OCI-LY3 (cell line): ENCODE results near the gene IL1RL2.

Experiments
- H2AFZ ChIP-seq: fragments of 200-600, 300-600 bp; shearing (Covaris generic); 2 replicates; pipeline ENCODE4 v1.6.0; 2014; ENCODE audit warnings: antibody characterized with exemption, low read depth, low read length
- H3K27ac ChIP-seq: fragments of 200-600, 300-600 bp; sonication (generic); 2 replicates; pipeline ENCODE4 v1.5.1; 2014; ENCODE audit warnings: mild to moderate bottlenecking, low read length, moderate library complexity, mixed read lengths
- H3K27me3 ChIP-seq: fragments of 200-600, 300-600 bp; sonication (generic); 2 replicates; pipeline ENCODE4 v1.6.1; 2014; ENCODE audit warnings: low read depth, low read length, mixed read lengths
- H3K36me3 ChIP-seq: fragments of 200-600, 300-600 bp; sonication (generic); replicated peaks from 2 replicates; pipeline ENCODE3; 2014; ENCODE audit warnings: low read depth, low read length, mixed read lengths
- H3K4me1 ChIP-seq: fragments of 300-600, 200-600 bp; sonication (generic); 2 replicates; pipeline ENCODE4 v1.6.1; 2014; ENCODE audit warnings: low read length, mixed read lengths
- H3K4me2 ChIP-seq: fragments of 200-600, 300-600 bp; sonication (generic); 2 replicates; pipeline ENCODE4 v1.6.1; 2014; ENCODE audit warnings: low read length, mixed read lengths
- H3K4me3 ChIP-seq: fragments of 300-600, 200-600 bp; sonication (generic); 2 replicates; pipeline ENCODE4 v1.5.1; 2014; ENCODE audit warnings: antibody characterized with exemption, mild to moderate bottlenecking, low read length, moderate library complexity
- H3K79me2 ChIP-seq: fragments of 300-600, 200-600 bp; shearing (Covaris generic); 2 replicates; pipeline ENCODE4 v1.6.1; 2014; ENCODE audit warnings: mild to moderate bottlenecking, low read length, mixed read lengths
- H3K9ac ChIP-seq: fragments of 300-600, 200-600 bp; shearing (Covaris generic); 2 replicates; pipeline ENCODE4 v1.6.0; 2014; ENCODE audit warnings: mild to moderate bottlenecking, low read length, moderate library complexity
- H3K9me3 ChIP-seq: fragments of 200-600, 300-600 bp; shearing (Covaris generic); 2 replicates; pipeline ENCODE4 v1.6.1; 2014; ENCODE audit warnings: low read length, mixed read lengths; ENCODE audit not compliant: insufficient read depth
- H4K20me1 ChIP-seq: fragments of 200-600, 300-600 bp; sonication (generic); 2 replicates; pipeline ENCODE4 v1.6.1; 2016; ENCODE audit warnings: low read length, mixed read lengths; ENCODE audit not compliant: insufficient read depth
- EZH2phosphoT487 ChIP-seq: fragments of 200-600 bp; shearing (Covaris generic); IDR thresholded peaks from 2 replicates; pipeline ENCODE4 v1.6.1; 2018; ENCODE audit warnings: antibody characterized with exemption, mixed run types, low read depth
- TF ChIP-seq, protein P1 (sequence below): fragments of 200-600, 300-600 bp; sonication (generic); IDR thresholded peaks from 2 replicates; pipeline ENCODE4 v1.5.1; 2014; ENCODE audit warnings: antibody characterized with exemption, low read length, low read depth

Gene IL1RL2

DNA sequence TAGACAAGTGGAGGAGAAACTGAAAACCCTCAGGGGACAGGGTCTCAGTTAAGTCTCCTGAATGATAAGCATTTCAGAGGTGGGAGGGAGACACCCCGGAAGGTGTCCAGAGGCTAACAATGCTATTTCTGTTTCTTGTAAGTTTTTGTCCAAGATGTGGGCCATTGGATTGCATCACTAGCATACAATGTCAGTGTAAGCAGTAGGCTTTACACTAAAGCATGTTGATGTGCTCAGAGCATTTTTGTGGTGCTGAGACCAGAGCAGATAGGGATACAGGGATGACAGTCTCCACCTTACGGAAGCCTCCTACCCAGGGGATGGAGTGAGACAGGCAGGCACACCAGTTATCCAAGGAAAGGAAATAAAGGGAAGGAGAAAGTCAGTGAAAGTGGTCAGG, 46.4 kb upstream of the IL1RL2 start:
- Histone ChIP-seq H3K27ac (no peak overlapping the region), H3K79me2 (no peaks in the 10 kb centered on the region), H3K4me1 (peaks cover 3% of the 10 kb centered on the region; the same call in 1 of the 2 replicates), H3K36me3 (no peaks in the 10 kb centered on the region), H4K20me1 (no peaks in the 10 kb centered on the region), H3K9ac (no peak overlapping the region), H3K27me3 (no peaks in the 10 kb centered on the region), H2AFZ (no peak overlapping the region; the same call in 1 of the 2 replicates), H3K4me3 (no peak overlapping the region), H3K9me3 (peaks cover 4% of the 10 kb centered on the region; the same call in 1 of the 2 replicates), H3K4me2 (no peak overlapping the region)
- TF ChIP-seq, protein P1, sequence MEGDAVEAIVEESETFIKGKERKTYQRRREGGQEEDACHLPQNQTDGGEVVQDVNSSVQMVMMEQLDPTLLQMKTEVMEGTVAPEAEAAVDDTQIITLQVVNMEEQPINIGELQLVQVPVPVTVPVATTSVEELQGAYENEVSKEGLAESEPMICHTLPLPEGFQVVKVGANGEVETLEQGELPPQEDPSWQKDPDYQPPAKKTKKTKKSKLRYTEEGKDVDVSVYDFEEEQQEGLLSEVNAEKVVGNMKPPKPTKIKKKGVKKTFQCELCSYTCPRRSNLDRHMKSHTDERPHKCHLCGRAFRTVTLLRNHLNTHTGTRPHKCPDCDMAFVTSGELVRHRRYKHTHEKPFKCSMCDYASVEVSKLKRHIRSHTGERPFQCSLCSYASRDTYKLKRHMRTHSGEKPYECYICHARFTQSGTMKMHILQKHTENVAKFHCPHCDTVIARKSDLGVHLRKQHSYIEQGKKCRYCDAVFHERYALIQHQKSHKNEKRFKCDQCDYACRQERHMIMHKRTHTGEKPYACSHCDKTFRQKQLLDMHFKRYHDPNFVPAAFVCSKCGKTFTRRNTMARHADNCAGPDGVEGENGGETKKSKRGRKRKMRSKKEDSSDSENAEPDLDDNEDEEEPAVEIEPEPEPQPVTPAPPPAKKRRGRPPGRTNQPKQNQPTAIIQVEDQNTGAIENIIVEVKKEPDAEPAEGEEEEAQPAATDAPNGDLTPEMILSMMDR = no peak
- no peak for TF ChIP-seq EZH2phosphoT487

DNA sequence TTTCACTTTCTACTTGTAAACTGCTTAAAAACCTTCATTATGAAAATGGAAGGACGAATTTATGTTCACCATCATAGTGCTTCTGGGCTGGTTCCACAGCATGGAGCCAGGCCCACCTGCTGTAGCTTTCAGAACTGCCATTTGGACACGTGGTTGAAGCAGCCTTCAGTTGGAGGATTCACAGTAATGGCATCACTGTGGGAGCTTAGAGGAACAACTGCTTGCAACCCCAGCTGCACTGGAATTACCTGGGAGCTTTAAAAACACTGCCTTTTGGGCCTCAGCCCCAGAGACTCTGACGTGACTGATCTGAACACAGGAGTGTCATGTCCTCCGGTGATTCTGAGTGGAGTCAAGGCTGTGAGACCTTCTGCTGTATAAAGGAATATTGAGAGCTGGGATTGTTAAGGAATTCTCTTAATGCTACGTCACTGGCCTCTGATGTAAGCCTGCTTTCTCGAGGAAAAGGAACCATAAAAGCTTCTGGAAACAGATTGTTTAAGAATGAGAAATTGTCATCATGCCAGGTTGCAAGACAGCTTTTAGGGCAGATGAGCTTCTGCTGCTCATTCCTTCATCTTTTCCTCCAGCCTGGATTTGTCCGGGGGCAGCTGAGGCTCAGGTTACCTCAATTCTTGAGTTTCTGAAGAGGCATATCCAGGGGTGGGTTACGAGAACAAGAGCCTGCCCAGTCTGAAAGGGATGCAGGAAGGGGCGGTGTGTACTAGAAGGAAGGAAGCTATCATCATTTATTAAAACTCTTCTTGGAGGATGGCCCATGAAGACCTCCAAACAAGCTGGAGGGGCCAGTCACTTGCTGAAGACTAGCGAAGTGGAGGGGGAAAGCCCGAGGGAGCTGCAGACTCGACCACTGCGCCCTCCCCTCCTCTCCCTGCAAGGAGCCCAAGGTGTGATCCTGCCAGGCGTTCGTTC, 45.5 kb upstream of the IL1RL2 start:
- Histone ChIP-seq H3K4me1 (peaks cover 3% of the 10 kb centered on the region; the same call in 1 of the 2 replicates), H3K4me2 (no peak overlapping the region), H3K4me3 (no peak overlapping the region), H3K9me3 (peaks cover 8% of the 10 kb centered on the region; the same call in 1 of the 2 replicates), H3K36me3 (no peaks in the 10 kb centered on the region), H4K20me1 (no peaks in the 10 kb centered on the region), H2AFZ (no peak overlapping the region; the same call in 1 of the 2 replicates), H3K9ac (no peak overlapping the region), H3K79me2 (no peaks in the 10 kb centered on the region), H3K27ac (no peak overlapping the region), H3K27me3 (no peaks in the 10 kb centered on the region)
- TF ChIP-seq EZH2phosphoT487 = no peak
- TF ChIP-seq, protein P1 = no peak

DNA sequence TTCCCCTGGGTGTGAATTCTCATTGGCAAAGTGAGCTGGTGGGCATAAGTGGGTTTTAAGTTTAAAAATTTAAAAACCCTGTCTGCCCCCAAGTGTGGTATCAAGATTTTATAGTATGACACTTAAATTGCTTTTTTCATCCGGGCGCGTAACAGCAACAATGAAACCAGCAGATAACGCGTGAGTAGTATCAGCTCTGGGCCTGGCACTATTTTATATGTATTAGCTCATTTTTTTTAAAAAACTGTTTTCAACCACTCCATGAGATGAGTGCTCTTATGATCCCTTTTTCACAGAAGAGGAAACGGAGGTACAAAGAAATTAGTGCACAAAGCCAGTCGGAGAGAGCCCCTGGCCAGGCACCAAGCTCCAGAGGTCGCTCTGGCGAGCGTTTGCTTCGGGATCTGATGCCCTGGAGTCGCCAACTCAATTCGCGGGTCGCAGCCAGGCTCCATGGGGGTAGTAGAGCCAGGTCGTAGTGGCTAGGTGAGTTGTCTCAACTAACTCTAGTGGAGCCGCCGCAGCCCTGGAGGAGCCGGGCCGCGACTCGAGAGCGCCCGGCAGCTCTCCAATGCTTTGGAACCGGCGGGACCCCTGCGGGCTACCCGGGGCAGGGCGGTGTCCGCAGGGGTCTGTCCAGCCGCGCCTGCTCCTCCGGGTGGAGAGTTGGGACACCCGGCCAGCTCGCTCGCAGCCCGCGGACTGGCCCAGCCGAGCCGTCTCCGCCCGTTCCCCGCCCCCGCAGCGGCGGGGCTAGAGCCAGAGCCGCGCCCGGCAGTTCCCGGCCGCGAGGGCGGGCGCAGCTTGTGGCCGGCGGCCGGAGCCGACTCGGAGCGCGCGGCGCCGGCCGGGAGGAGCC, 44.6 kb upstream of the IL1RL2 start, which contains the start of gene IL1R1:
IL1R1 (plus strand) TSS at position 777 of the 859 bp plus-strand sequence. CDS start 14,979 bp downstream, outside the sequence.
- Histone ChIP-seq H3K4me3 (no peak within 1 kb of the TSS), H3K27ac (no peak within 1 kb of the TSS), H4K20me1 (no peaks in the 10 kb centered on the region), H2AFZ (no peak within 1 kb of the TSS), H3K36me3 (no peaks in the 10 kb centered on the region), H3K9ac (no peak within 1 kb of the TSS), H3K4me1 (0 out of 2 replicates have a peak, but pooled peaks cover under 1% of the 10 kb centered on the region), H3K79me2 (no peaks in the 10 kb centered on the region), H3K9me3 (peaks cover 8% of the 10 kb centered on the region; the same call in 1 of the 2 replicates), H3K4me2 (no peak within 1 kb of the TSS), H3K27me3 (no peaks in the 10 kb centered on the region)
- no peak for TF ChIP-seq EZH2phosphoT487
- TF ChIP-seq, protein P1 = no peak
